NCI-H69 (cell line): ENCODE results near the gene ATG10.
"Not testable (repeated sequence)": the region's sequence is repeated elsewhere in the genome, so short reads cannot be mapped to it uniquely, and the experiment has no call there.

Source experiments
- DNase-seq: peaks from one replicate; lab custom pipeline; 2025; lab: John Stamatoyannopoulos, UW

The ATG10 gene

GRCh38 chr5:82222597-82223574, 251.1 kb downstream of the ATG10 start:
- peak; percentile 16 for DNase-seq

- peak; percentile 83 for DNase-seq
Measured at GRCh38 chr5:82225525-82226172, 253.8 kb downstream of the ATG10 start.

DNA sequence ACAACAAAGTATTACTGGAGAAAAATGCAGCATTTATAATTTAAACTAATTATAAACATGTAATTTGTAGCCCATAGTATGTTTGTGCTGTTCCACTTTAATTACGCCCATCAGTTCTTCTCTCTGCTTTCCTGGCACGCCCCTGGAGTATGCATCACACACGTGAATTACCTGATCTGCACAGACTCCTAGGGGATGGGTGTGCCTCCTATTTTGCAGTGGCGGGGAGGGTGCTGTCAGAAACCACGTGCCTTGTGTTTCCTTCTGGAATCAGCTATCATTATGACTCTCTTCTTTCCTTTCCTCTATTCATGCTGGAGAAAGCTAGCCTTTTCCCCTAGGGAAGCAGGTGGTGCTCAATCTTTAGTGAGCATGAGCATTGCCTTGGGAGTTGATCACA, 263.1 kb downstream of the ATG10 start:
- peak; percentile 87 for DNase-seq

- no peak for DNase-seq
Measured at GRCh38 chr5:82244151-82244550, 272.3 kb downstream of the ATG10 start.

DNA sequence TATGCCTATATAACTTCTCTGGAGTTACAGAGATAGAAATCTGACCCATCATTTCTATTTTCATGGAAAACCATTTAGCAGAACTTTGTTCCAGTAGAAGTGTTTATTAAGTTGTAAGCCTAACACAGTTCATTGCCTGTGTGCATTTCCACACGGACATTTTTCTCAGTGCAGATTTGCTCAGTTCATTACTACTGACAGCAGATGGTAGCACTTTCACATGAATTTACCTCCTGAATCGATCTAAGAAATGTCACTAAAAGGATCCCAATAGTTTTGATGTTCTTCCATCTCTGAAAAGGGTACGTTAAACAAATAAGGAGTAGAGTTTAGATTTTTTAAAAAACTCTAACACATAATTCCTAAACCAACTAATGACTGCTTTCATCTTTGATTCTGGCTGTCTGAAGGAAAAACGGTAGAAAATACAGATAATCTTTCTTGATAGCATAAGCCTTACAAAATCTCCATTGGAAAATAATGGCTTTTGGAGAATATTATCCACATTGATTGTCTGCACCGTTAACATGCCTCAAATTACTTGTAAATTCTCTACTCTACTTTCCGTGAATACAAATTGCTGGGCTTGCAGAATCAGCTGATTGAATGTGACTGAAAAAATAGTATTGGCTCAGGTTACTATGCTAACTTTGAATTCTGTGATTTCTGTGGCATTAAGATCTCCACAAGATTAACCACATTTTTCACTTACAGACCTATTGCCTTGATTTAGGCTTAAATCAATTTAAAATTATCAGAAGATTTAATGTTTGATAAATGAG, 273.2 kb downstream of the ATG10 start:
- DNase-seq: peak; percentile 41

GRCh38 chr5:82246960-82247574, 275.2 kb downstream of the ATG10 start:
- DNase-seq: no peak

DNA sequence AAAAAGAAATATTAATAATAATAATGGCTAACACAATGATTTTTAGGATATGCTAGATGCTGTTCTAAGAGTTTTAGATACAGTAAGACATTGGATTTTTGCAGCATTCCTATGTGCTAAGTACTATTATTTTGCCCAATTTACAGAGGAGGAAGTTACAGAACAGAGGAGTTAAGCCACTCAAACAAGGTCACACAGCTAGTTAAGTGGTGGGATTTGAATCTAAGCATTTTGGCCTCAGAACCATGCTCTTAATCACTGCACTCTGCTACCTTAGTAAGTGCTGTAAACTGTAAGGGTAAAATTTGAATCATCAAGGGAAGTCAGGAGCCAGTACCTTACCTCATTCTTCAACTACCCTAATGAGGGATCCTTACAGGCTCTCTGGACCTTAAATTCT, 280.9 kb downstream of the ATG10 start:
- no peak for DNase-seq

DNA sequence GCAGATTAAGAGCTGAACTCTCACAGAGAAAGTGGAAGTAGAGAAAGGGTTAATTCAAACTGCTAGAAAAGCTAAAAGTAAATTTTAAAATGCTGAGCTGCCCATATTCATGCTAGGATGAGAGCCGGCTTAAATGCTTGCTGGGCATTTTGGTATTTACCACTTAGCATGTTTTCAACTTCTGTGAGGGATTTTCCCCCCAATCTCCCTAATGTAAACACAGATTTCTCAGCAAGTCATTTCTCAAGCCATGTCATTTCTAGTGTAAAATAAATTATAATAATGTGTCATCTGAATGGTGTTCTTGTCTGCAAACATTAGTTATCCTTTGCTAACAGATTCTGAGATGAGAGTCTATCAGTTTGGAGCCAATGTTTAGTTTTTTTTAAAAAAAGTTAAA, 284.0 kb downstream of the ATG10 start:
- no peak for DNase-seq

GRCh38 chr5:82257247-82257646, 285.4 kb downstream of the ATG10 start:
- DNase-seq: no peak

DNA sequence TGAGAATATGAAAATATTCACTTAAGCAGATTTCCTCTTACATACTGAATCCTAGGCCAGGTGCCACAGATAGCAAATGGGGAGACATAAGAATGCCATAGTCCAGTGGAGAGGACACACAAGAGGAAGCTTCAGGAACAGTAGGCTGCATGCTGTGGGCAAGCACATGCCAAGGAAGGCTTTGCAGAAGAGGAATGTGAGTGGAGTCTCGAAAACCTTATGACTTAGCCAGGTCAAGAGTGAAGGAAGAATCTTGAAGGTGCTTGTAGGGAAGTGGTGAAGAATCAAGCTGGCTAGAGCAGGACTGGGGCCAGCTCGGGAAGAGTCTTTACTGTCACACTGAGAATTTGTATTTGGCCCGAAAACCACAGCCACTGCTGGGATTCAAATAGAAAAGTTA, 285.9 kb downstream of the ATG10 start:
- no peak for DNase-seq

- peak; percentile 49 for DNase-seq
Measured at GRCh38 chr5:82259172-82259800, 287.5 kb downstream of the ATG10 start.

DNA sequence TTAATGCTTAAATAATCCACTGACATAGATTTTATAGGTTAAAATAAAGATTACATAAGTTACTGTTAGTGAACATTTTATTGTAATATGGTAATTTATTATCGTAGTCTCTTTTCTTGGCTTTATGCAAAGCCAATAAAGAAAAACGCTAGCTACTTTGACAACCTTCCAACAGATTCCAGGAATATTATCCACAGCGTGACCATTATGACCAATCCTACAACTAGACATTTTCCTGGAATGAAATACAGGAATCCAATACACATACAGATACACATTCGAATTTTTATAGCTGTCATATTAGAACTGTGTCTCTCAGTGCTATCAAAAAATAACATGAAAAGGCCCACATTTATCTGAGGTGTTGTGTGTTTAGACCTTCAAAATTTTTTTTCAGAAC, 293.2 kb downstream of the ATG10 start:
- DNase-seq: no peak

GRCh38 chr5:82267297-82267933, 295.6 kb downstream of the ATG10 start:
- DNase-seq: not testable (repeated sequence)

DNA sequence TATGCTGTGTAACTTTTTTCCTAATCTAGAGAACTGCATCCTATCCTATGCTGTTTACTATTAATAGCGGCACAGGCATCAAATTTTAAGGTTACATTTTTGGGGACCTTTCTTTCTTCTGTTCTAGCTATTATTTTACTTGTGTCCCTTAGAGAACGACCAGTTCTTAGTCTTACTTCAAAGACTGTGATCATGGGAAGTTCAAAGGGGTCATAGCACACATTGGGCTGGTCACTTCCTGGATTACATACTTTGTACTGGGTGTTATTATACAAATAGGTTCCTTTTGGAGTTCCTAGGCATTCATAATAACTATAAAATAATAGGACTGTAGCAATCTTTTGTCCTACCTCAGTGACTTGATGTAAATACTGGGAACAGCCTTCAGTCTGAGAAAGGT, 297.5 kb downstream of the ATG10 start:
- DNase-seq: not testable (repeated sequence)

DNA sequence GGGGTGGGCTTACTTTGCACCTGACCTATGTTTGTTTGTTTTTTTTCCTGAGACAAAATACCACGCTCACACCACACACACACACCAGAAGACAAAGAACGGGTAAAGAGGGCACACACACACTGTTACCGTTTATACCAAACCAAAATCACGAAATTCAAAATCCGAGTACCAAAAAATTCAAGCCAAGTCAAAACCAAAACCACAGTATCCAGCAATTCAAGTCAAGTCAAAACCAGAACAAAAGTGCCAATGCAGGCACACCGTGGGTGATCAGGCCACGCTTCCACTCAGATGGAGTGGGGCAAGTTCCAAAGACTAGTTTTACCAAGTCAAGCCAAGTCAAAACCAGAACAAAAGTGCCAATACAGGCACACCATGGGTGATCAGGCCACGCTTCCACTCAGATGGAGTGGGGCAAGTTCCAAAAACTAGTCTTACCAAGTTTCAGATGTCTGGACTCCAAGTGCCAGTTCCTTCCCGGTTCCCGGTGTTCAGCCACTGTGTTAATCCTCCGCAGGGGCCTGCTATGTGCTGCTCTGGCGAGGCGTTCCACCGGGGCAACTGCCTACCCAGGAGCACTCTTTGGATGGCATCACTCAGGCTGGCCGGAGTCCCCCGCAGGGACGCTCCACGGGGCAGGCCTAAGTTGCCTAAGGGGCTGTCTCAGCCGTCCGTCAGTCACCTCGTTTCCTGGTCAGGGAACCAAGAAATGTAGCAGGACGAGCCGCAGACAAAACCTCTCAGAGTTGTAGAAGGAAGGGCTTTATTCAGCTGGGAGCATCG, 300.9 kb downstream of the ATG10 start:
- not testable (repeated sequence) for DNase-seq

DNA sequence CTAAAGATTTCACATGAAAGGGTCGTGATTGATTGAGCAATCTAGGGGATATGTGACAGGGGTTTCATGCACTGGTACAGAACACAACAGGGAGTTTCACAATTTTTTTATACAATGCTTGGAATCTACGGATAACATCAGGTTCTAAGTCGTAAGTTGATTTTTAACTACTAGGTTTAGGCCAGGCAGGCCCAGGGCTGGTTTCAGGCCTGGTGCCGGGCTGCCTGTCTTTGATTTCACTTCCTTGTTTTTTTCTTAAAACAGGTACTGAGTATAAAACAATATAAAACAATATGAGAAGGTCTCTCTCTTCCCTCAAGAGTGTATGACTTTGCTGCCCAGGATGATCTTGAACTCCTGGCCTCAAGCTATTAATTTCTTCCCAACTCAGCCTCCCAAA, 301.6 kb downstream of the ATG10 start:
- not testable (repeated sequence) for DNase-seq

GRCh38 chr5:82274343-82275211, 302.8 kb downstream of the ATG10 start:
- no peak for DNase-seq

GRCh38 chr5:82275216-82275664, 303.4 kb downstream of the ATG10 start:
- DNase-seq: no peak
